Measurements from ENCODE around the gene FSTL5.

FSTL5 gene

GRCh38 chr4:161936625-161937550 is 226.9 kb downstream of the FSTL5 start:
- DNase-seq (ENCODE audit: low spot score): peak; percentile 87

- no peak for DNase-seq (ENCODE audit: low spot score)
Observed at GRCh38 chr4:161931089-161931488, 232.7 kb downstream of the FSTL5 start.

- peak; percentile 27 for DNase-seq (ENCODE audit: low spot score)
Observed at GRCh38 chr4:161929956-161930355, 233.8 kb downstream of the FSTL5 start.

- DNase-seq (ENCODE audit: low spot score): no peak
Observed at GRCh38 chr4:161926033-161926828, 237.6 kb downstream of the FSTL5 start.

GRCh38 chr4:161920304-161921052 is 243.3 kb downstream of the FSTL5 start:
- no peak for DNase-seq (ENCODE audit: low spot score)

- peak; percentile 46 for DNase-seq (ENCODE audit: low spot score)
Observed at GRCh38 chr4:161919442-161920220, 244.2 kb downstream of the FSTL5 start.

GRCh38 chr4:161916035-161916434 is 247.8 kb downstream of the FSTL5 start:
- no peak for DNase-seq (ENCODE audit: low spot score)

- DNase-seq (ENCODE audit: low spot score): no peak
Observed at GRCh38 chr4:161907590-161907955, 256.2 kb downstream of the FSTL5 start.

GRCh38 chr4:161906836-161907589 is 256.8 kb downstream of the FSTL5 start:
- DNase-seq (ENCODE audit: low spot score): no peak

- DNase-seq (ENCODE audit: low spot score): no peak
Observed at GRCh38 chr4:161900110-161900509, 263.7 kb downstream of the FSTL5 start.

GRCh38 chr4:161894493-161895167 is 269.2 kb downstream of the FSTL5 start:
- no peak for DNase-seq (ENCODE audit: low spot score)

GRCh38 chr4:161894014-161894413 is 269.8 kb downstream of the FSTL5 start:
- no peak for DNase-seq (ENCODE audit: low spot score)

GRCh38 chr4:161893566-161893965 is 270.2 kb downstream of the FSTL5 start:
- DNase-seq (ENCODE audit: low spot score): no peak

GRCh38 chr4:161892951-161893350 is 270.8 kb downstream of the FSTL5 start:
- no peak for DNase-seq (ENCODE audit: low spot score)

GRCh38 chr4:161883157-161883556 is 280.6 kb downstream of the FSTL5 start:
- no peak for DNase-seq (ENCODE audit: low spot score)

- DNase-seq (ENCODE audit: low spot score): no peak
Observed at GRCh38 chr4:161881370-161881769, 282.4 kb downstream of the FSTL5 start.

GRCh38 chr4:161869511-161869910 is 294.3 kb downstream of the FSTL5 start:
- no peak for DNase-seq (ENCODE audit: low spot score)

- no peak for DNase-seq (ENCODE audit: low spot score)
Observed at GRCh38 chr4:161856711-161857326, 307.0 kb downstream of the FSTL5 start.

GRCh38 chr4:161850631-161851030 is 313.2 kb downstream of the FSTL5 start:
- no peak for DNase-seq (ENCODE audit: low spot score)

GRCh38 chr4:161841759-161842158 is 322.0 kb downstream of the FSTL5 start:
- DNase-seq (ENCODE audit: low spot score): no peak

Measured in kidney tubule cell (primary cell).